Panc1 (cell line): Measurements from ENCODE around the gene H3-3A.

Experiments
- CTCF ChIP-seq: fragments of 450-650 bp; IDR thresholded peaks from 2 replicates; pipeline ENCODE4 v1.5.1; 2017; ENCODE audit warnings: mild to moderate bottlenecking
- POLR2AphosphoS5 ChIP-seq: IDR thresholded peaks from 2 replicates; pipeline ENCODE4 v1.6.1; 2012; ENCODE audit warnings: mild to moderate bottlenecking, low read depth, low read length, moderate library complexity
- REST ChIP-seq, 2 experiments: IDR thresholded peaks; 2 replicates each; pipeline ENCODE4 v1.6.1; 2011 to 2012; ENCODE audit warnings: low read depth in 2 of 2, control low read depth in 1 of 2, low read length in 1 of 2, mild to moderate bottlenecking in 1 of 2, moderate library complexity in 1 of 2; ENCODE audit not compliant: insufficient read depth in 1 of 2
- SIN3A ChIP-seq: IDR thresholded peaks from 2 replicates; pipeline ENCODE4 v1.6.1; 2012; ENCODE audit warnings: low read depth, mild to moderate bottlenecking, low read length, moderate library complexity, borderline replicate concordance; ENCODE audit not compliant: insufficient read depth

GRCh38 chr1:226083302-226084101 lies 21.0 kb downstream of the H3-3A start:
- TF ChIP-seq CTCF, result no peak
- TF ChIP-seq POLR2AphosphoS5, result peak; percentile 41; the same call in 1 of the 2 replicates
- no peak for TF ChIP-seq REST (IDR thresholded peaks at IDR 0.05; ENCODE audit: insufficient read depth in 1 of 2, low read depth in 2 of 2, low read length in 1 of 2)
- no peak for TF ChIP-seq SIN3A
